GM10248 (cell line): ENCODE measurements around the gene LTBP1.

Experiments used
- CTCF ChIA-PET: fragments of 300-600 bp; sonication (Branson Sonifier 250); formaldehyde crosslinking; extraction: SDS; loops from one replicate; lab custom pipeline; 2021; ENCODE audit warnings: antibody characterized with exemption; lab: Yijun Ruan, JAX
- POLR2A ChIA-PET: fragments of 350-650 bp; sonication (Branson Sonifier 250); formaldehyde crosslinking; extraction: SDS; loops from one replicate; lab custom pipeline; 2020; ENCODE audit warnings: antibody characterized with exemption; lab: Yijun Ruan, JAX
- DNase-seq: peaks from one replicate; pipeline ENCODE4 v3.0.0; 2012; ENCODE audit errors: extremely low spot score
- TF ChIP-seq, protein P1 (sequence below): IDR thresholded peaks from 2 replicates; pipeline ENCODE4 v1.5.1; 2012; ENCODE audit warnings: mild to moderate bottlenecking, low read depth; ENCODE audit errors: extremely low read depth, missing control alignments, control extremely low read depth

The LTBP1 gene

DNA sequence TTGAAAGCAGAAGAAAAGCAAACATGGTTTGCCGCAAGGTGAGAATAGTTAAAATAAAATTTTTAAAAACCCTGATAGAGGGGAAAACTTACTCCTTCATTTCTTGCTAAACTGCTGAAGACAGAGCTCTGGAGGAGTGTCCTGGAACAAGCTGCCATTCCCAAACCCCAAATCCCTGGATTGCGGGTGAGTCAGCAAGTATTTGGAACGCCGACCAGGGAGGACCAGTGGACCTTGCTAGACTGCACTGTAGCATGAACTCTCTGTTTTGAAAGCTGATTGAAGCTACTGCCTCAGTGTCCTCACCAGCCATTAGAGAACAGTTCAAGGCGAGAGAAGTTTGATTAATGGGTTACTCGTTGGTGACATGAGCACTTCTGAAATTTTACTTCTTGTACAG, 430.3 kb downstream of the LTBP1 start:
- CTCF ChIA-PET: interaction anchor here (1.4 kb wide), 1 partner anchor 10 kb away, joined by 4 read pairs; no protein-coding TSS in a partner anchor
- no peak for DNase-seq

DNA sequence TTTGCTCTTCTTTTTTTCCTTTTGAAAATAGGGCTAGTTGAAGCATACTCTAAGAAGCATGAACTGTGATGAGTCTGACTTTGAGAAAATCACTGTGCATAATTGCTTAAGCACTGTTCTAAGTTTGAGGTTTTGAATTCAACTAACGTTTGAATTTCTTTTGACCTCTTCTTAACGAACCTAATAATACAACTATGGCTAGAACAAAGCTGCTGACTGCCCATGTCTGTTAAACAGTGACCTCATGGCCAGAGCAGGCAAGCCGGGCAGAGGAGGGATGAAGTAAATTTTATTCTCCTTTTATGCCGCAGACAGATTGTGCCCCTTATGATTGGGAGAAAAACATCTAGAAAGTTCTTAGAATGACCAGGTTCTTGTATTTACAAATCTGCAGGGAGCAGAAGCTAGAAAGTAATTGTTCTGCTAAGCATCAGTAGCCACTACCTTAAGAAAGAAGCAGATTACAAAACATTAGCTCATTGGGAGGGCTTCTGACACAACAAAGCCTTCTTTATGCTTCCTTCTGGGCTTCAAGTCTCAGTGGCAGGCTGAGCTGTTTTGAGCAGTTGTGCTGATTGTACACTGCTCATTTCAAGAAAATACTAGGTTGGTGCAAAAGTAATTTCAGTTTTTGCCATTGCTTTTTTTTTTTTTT, 431.9 kb downstream of the LTBP1 start:
- POLR2A ChIA-PET: no interaction called here
- DNase-seq: no peak
- CTCF ChIA-PET: interaction anchor here (0.7 to 1.4 kb wide), 5 partner anchors 9 to 34 kb away, joined by 3 to 4 read pairs (median 3); no protein-coding TSS in a partner anchor
- TF ChIP-seq, protein P1, sequence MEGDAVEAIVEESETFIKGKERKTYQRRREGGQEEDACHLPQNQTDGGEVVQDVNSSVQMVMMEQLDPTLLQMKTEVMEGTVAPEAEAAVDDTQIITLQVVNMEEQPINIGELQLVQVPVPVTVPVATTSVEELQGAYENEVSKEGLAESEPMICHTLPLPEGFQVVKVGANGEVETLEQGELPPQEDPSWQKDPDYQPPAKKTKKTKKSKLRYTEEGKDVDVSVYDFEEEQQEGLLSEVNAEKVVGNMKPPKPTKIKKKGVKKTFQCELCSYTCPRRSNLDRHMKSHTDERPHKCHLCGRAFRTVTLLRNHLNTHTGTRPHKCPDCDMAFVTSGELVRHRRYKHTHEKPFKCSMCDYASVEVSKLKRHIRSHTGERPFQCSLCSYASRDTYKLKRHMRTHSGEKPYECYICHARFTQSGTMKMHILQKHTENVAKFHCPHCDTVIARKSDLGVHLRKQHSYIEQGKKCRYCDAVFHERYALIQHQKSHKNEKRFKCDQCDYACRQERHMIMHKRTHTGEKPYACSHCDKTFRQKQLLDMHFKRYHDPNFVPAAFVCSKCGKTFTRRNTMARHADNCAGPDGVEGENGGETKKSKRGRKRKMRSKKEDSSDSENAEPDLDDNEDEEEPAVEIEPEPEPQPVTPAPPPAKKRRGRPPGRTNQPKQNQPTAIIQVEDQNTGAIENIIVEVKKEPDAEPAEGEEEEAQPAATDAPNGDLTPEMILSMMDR: no peak

More for the DNA sequence above, 430.3 kb downstream of the LTBP1 start:
- POLR2A ChIA-PET: no interaction called here
- TF ChIP-seq, protein P1: no peak

DNA sequence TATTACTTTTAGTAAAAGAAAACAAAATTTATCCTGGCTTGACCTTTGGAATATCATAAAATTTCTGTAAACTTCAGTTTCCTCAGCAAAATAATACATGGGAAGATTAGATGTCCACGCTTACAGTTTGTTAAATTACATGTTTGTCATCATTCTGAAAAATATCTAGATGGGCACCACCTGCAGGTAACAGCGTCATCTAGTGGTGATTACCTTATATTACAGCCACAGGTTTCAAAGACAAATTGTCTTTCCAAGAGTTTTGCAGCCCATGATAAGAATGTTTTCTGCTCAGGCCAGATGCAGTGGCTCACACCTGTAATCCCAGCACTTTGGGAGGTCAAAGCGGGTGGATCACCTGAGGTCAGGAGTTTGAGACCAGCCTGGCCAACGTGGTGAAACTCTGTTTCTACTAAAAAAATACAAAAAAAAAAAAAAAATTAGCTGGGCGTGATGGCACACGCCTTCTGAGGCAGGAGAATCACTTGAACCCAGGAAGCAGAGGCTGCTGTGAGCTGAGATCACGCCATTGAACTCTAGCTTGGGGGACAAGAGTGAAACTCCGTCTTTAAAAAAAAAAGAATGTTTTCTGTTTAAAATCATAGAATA, 433.4 kb downstream of the LTBP1 start:
- TF ChIP-seq, protein P1: peak; percentile 44
- CTCF ChIA-PET: interaction anchor here (0.6 to 1.6 kb wide), 8 partner anchors 9 to 817 kb away, joined by 3 to 12 read pairs (median 4); no protein-coding TSS in a partner anchor
- DNase-seq: no peak
- POLR2A ChIA-PET: no interaction called here

DNA sequence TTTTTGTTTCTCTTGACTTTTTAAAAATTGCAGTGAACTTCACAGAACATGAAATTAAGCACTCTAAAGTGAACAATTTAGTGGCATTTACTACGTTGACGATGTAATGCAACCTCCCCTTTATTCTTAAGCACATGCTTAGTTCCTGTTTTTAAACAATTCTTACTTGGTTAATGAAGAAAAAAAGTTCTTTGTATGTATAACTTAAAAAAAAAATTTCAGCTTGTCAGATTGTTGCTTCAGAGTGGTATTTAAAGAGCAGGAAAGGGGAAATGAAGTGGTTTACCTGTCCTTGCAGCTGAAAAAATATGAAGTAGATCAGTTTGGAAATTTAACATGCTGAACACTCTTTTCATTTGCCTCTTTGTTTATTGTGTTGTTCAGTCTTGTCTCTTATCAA, 434.0 kb downstream of the LTBP1 start:
- DNase-seq: no peak
- ChIA-PET POLR2A (no interaction called here), CTCF (interaction anchor here (0.6 to 4.0 kb wide), 6 partner anchors 10 to 817 kb away, joined by 3 to 14 read pairs (median 4); no protein-coding TSS in a partner anchor)
- TF ChIP-seq, protein P1: no peak

DNA sequence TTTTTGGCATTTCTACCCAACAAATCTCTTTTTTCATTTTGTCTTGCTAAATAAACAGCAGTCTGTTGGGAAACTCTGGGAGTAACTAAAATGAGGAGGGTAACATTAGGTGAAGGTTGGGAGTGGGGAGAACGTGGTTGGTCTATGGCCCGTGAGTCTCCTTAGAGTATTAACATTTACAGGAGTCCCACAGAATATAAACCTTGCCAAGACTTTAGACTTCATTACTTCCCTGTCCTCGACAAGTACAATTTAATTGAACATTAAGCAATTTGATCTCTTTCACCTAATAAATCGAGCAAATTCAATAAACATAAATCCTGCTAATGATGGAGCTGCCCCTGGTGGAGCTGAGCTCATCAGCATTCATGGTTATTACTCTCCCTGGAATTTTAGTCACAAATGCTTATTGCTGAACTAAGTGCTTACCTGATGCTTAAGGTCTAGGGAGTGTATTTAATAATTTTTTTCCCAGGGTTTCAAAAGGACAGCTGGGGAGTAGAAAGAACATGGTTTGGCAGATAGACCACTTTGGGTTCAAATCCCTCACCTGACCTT, 434.6 kb downstream of the LTBP1 start:
- CTCF ChIA-PET: interaction anchor here (1.7 to 4.0 kb wide), 3 partner anchors 14 to 202 kb away, joined by 3 to 14 read pairs (median 6); no protein-coding TSS in a partner anchor
- POLR2A ChIA-PET: no interaction called here
- TF ChIP-seq, protein P1: no peak
- no peak for DNase-seq

DNA sequence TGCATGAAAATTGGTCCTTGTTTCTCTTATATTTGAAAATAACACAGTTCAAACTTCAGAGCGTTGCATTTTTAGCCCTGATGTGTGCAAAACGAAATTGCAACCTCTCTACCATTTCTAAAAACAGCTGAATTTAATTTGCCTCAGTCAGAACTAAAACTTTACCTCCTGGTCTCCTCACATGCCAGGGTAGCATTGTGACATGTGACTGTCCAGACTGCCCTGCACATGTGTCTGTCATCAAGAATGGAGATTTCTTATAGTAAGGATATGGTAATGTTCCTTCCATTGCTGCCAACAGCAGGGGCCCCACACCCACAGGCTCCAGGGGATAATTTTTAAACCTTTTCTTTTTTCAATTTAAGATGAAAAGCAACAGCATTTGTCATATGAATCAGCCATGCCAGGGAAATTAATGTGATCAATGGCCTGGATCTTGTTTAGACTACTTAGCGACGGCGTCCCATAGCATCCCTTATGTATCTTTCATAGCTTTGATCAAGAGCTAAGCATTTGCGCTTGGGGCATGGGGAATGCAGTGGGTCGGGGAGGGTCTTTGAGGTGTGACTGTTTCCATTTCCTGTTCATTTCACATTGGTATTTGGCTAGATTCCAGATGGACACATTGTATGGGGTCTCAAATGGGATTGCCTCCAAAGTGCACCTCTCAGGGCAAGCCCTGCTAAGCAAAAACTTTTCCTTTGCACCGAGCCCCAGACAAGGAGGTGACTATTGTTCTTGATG, 437.3 kb downstream of the LTBP1 start:
- TF ChIP-seq, protein P1: no peak
- POLR2A ChIA-PET: no interaction called here
- no peak for DNase-seq
- CTCF ChIA-PET: interaction anchor here (3.9 to 4.0 kb wide), 2 partner anchors 11 to 12 kb away, joined by 14 read pairs; no protein-coding TSS in a partner anchor
